Activated CD8-positive, alpha-beta memory T cell treated with anti-CD3 and anti-CD28 coated beads, Interleukin-2, amount 50 U/mL, for 48 hours (primary cell): ENCODE measurements around the gene PRDM16.
"Not testable (repeated sequence)": the region's sequence is repeated elsewhere in the genome, so short reads cannot be mapped to it uniquely, and the experiment has no call there.

ENCODE experiments used
- DNase-seq: peaks from one replicate; pipeline ENCODE4 v3.0.0-alpha.2; 2020

Gene PRDM16

DNA sequence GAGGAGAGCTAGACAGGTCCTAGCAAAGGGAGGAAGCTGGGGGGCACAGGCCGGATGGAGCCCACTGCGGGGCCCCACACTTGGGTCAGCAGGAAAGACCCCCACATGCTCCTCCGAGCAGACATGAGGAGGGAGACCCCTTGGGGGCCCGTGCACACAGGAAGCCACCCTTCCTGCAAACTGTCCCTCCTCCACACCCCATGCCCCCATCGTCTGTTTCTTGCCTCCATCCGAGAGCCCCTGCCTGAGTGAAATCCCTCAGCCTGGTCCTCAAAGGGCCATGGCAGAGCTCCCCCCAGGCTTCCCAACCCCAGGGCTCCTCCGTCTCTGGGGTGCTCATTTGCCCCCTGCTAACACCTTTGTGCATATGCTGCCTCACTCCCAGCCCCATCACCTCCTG, 168.0 kb downstream of the PRDM16 start:
- no peak for DNase-seq

DNA sequence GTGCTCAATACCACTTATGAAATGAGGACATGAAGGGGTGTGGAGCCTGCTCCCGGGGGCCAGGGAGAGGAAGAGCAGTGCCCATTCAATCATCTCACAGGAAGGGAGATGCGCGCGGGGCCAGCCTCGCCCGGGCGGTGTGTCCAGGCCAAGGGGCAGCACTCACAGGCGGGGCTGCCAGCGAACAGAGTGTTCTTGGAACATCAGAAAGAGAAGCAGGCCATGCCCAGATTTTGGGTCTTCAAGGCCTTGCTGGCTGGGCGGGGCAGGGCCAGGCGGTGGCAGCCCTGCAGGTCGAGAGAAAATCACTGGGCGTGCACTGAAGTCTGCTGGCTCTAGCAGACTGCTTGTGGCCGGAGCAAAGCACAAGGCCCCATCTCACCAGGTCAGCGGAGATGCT, 168.6 kb downstream of the PRDM16 start:
- DNase-seq = no peak

DNA sequence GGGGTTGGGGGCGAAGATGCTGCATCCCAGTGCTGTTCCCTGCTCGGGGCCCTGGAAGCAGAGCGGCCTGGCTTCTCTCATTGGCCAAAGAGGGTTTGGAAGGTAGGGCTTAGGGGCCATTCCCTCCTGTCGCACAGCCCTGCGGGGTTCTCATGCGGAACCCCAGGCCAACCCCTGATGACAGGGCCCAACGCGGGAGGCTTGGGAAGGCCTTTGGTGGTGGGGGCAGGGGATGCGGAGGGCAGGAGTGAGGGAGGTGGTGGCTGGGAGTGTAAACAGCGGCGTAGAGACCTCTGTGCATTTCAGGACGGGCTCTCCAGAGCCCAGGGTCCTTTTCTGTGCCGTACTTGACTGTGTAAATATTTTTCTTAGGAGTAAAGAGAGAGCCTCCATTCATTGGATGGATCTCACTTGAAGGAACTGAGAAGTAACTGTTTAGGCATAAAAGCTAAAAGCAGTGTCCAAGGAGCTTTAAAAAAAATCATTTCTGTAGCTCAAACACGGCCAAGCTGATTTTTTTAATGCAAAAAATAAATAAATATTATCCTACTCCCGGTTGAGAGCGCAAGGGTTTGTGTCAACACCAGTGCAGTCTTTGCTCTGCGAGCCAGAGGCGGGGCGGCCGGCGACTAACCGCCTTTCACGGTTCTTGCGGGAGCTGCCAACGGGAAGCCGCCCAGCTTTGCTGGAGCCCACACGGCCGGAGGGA, 169.1 kb downstream of the PRDM16 start:
- no peak for DNase-seq

DNA sequence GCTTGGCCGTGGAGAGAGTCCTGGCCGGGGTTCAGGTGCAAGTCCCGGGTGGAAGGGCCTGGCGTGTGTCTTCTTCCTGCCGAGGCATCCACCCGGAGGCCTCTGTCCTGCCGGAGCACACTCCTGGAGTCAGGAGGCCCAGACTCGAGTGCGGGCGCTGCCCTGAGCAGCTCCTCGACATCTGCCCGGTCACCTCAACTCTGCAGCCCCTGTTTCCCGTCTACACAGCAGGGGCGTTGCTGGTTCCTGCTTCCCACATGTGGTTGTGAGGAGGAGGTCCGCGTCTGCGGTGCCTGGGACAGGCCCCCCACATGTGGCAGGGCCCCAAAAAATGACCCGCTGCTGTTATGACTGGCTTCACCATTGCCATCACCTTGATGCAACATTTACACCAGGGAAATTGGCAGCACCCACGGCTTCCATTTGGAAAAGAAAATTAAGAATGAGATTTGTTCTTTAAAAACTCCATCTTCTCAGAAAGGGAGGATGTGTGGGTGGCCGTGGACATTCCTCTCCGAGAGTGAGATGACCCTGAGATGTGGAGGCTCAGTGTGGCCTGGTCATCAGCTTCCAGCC, 169.8 kb downstream of the PRDM16 start:
- no peak for DNase-seq

DNA sequence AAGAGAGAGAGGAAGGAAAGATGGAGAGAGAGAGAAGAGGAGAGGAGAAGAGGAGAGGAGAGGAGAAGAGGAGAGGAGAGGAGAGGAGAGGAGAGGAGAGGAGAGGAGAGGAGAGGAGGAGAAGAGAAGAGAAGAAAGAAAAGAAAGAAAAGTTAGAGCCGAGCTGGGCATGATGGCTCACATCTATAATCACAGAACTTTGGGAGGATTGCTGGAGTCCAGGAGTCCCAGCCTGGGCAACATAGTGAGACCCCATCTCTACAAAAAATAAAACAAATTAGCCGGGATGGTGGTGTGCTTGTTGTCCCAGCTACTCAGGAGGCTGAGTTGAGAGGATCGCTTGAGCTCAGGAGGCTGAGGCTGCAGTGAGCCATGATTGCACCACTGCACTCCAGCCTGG, 171.0 kb downstream of the PRDM16 start:
- not testable (repeated sequence) for DNase-seq

DNA sequence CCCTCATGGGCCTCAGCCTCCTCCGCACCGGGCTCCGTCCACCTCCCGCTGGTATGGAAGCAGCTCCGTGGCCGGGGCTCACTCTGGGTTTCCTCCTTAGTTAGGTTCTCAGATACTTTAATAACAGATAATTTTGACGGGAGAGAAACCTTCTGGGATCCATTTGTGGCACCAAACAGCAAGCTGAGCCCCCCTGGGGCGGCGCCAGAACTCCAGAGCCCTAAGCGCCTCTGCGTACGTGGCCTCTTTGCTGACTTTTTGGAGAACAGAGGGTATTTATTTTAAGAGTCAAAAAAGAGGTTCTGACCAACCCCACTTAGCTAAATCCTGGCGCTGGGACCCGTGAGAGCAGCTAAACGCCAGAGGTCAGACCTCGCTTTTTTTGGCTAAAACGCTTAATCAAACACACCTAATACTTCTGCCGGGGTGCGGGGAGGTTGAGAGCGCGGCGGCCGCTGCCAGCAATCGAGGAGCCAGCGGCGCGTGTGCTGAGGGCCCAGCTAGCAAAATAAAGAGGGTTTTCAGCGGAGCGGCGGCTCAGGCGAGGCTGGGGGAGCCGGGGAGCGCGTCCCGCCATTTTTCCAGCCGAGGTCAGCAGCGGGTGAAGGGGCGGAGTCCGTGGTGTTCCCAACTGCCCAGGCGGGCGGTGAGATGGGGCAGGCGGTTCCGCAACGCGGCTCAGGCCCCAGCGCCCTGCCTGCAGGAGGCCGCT, 171.7 kb downstream of the PRDM16 start:
- DNase-seq = no peak

DNA sequence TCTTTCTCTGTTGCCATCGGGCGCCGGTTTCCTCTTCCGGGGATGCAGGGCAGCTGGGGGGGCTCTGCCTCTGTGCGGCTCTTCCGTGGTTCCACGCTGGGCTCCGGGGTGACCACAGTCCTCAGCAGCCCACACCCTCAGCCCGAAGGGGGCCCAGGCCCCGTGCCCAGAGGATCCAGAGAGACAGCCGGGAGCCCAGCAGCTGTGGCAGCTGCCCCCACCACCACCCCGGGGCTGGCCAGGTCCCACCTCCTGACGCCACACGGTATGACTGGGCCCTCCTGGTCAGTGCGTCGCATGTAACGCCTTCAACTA, 172.2 kb downstream of the PRDM16 start:
- no peak for DNase-seq

DNA sequence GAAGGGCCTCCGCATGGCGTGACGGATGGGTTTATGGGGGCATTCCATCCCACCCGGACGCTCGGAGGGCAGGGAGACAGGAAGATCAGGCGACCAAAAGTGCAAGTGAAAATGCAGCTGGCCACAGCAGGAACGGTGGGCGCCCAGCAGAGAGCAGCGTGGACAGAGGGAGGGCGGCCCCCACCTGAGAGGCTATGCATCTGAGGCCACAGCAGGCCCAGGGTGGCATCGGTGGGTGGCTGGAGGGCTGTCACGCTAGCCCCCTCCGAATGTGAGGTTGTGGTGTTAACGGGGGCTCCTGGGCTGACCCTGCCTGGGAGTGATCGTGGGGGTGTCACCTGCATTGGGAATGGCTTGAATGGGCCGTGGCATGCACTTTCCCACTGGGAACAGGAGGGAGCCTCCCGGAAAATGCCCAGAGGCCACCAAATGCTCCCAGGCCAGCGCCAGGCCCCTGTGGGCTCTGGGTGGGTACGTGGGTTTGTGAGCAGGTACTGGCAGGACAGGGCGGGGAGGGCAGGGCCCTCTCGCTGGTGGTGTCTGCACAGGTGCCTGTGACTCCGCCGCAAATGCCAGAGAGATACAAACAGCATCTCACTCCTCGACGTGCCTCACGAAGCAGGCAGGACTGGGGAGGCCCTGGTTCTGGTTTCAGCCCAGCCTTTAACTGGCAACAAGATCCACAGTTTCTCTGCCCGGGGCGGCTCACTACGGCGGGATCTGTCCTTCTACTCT, 172.8 kb downstream of the PRDM16 start:
- no peak for DNase-seq

DNA sequence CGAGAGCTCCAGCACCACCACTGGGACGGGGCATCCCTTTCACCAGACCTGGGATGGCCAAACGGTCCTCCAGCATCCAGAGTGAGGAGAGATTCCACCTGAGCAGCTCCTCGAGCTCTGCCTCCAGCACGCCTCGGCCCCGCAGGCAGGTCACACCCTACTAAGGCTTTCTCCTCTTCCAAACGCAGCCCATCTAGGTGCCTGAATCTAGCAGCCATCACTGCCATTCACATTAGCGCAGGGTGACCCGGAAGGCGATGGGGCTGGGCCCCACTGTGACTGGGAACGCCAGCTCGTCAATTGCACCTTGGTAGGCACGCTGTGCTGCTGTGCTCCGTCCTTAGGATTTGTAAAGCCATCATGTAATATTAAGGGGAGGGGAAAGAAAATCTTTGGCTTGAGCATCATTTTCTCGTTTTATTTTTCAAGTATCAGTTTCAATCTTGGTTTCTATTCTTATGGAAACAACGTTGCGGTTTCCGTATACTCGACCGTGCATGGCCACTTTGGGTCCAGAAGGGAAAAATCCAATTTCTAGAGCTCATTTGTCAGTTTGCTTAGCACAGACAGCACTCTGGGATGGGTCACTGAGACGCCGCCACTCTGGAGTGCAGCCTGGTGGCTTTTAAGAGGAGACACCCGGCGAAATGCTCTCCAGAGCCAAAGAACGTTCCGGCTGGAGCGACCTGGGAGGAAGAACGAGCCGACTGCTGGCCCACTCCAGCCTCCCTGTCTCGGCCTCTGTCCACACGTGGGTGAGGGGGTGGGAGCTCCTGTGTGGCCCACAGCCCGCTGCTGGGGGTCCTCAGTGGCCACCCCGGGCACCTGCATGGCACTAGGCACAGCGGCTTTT, 173.6 kb downstream of the PRDM16 start:
- DNase-seq = no peak

DNA sequence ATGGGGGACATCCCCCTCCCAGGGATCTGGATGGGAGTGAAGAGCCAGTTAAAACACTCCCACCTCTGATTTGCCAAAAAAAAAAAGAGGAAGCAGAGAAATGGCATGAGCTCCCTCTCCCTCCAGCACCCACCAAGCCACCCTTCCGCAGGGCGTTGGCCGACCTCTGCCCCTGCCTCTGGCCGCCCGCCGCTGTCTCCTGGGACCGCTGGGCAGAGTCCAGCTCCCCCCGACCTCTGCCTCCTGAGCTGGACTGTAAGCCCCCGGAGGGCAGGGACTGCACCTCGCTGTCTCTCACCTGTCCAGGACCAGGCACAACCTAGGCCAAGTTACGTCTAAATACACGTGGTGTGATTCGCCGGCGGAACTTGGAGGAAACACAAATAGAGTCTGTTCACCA, 174.3 kb downstream of the PRDM16 start:
- DNase-seq = no peak

DNA sequence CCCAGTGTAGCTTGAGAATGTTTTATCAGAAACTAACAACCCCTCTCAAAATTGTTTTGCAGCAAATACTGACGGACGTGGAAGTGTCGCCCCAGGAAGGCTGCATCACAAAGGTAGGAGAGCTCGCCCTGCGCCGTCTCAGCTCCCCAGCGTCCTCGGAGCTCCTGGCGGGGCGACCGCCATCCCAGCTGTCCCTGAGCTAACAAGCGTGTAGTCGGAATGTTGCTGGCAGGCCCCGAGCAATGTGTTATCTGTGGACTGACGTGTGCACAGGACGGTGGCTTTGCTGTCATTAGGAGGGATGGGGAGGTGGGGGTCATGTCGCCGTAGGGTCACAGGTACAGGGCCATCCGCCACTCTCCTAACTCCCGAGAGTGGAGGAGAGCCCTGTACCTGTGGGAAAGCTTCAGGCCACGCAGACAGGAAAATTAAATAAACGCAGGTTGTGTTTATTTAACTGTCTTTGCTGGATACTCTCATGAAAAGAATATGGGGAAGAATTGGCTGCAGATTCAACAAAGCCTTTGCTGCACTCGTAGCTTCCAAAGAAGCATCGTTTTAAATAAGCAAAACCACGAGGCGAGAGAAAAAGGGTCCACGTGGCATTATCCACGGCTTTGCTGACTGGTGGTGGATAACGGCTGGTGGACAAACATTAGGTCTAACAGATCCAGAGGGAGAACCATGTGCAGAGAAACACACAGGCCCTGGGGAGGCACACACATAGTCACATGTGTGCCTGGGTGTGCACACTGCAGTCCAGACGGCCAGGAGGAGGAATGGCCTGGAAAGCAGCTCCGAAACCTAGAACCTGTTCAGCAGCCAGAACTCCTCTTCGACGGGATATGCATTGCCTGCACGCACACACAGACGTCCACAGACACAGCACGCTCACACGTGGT, 175.3 kb downstream of the PRDM16 start:
- DNase-seq = no peak

DNA sequence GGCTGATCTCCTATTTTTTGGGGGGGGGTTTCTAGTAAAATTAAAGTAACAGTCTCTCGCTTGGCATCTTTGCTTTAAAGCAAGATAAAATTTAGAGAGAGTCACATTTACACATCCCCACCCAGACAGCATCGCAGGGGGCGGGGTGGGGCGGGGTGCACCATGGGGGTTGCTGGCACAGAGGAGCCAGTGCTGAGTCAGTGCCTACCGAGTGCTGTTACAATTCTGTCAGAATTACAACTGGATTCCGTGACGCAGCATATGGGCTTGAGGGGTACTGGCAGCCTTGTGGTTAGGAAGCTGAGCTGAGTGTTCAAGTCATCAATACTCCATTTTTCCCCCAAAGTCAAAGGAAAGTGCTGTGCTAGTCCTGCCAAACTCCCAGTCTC, 175.9 kb downstream of the PRDM16 start:
- no peak for DNase-seq

DNA sequence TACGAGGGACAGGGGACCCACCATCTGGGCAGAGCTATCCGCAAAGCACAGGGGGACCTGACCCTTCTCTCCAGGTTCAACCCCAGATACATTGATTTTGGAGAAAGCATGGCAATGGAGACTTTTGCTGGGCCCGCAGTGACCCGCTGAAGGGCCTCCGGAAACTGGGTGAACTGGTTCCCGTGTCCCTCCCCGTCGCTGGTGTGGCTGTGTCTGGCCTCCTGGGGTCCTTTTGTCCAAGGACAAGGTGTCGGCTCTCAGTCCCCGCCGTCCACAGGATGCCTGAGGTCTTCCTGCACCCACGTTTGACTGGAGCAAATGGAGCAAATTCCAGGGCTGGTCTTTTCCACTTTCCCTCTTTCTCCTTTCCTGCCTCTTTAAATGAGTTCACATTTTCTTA, 176.3 kb downstream of the PRDM16 start:
- DNase-seq = no peak

DNA sequence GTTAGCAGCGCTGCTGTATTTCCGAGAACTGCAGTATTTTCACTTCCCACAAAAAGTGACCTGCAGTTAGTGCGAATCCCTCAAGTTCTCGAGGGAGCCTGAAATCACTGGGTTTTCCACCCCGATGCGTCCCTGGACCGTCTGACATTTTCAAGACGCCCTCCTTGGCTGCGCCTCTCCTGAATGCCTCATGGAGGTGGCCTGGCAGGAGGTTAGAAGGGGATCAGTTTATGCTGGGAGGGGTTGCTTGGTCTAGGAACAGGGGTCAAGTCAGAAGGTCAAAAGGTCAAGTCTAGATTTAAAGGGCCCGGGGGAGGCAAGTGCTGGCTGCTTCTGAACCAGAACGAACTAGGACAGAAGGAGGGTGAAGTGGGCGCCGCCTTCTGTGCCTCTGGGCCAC, 176.8 kb downstream of the PRDM16 start:
- no peak for DNase-seq

DNA sequence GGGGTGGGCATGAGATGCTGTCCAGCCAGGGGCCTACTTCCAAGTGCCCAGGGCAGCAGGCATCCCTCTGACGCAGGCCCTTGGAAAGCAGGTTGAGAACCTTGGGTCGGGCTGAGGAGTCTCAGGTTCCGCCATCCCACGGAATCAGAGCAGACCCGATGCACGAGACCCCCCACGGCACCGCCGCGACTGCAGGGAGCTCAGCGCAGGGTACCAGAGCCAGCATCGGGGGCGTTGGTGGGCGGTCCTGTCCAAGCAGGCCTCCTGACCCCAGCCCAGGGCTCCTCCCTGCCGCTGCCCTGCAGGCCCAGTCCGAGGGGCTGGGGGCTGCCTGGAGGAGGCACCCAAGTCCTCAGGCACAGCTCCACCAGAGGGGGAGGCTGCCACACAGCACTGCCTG, 177.2 kb downstream of the PRDM16 start:
- DNase-seq = no peak

DNA sequence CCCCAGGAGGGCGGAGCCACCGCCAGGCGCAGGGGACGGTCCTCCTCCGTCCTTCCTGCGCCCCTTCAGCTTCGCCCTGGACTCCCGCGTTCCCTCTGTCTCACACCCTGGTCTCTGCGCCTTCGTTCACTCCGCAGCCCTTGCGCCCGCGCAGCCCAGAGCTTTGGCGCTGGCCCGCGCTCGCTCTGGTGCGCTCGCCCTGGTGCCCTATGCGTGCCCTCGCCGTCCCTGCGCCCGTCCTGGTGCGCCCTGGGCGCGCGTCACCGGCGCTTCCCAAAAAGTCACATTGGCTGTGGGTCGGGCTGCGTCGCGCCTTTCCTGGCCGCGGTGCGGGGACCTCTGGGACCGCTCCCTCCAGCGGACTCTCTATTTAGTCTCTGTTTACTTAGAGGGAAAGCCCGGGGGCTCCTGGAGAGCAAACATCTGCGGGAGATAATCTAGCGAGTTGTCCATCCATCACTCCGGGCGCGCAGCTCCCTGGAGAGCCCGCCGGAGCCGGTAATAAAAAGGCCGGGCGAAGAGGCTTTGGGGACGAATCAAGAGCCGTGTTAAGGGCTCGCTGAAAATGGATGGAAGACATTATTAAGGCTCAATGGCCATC, 178.6 kb downstream of the PRDM16 start:
- no peak for DNase-seq

DNA sequence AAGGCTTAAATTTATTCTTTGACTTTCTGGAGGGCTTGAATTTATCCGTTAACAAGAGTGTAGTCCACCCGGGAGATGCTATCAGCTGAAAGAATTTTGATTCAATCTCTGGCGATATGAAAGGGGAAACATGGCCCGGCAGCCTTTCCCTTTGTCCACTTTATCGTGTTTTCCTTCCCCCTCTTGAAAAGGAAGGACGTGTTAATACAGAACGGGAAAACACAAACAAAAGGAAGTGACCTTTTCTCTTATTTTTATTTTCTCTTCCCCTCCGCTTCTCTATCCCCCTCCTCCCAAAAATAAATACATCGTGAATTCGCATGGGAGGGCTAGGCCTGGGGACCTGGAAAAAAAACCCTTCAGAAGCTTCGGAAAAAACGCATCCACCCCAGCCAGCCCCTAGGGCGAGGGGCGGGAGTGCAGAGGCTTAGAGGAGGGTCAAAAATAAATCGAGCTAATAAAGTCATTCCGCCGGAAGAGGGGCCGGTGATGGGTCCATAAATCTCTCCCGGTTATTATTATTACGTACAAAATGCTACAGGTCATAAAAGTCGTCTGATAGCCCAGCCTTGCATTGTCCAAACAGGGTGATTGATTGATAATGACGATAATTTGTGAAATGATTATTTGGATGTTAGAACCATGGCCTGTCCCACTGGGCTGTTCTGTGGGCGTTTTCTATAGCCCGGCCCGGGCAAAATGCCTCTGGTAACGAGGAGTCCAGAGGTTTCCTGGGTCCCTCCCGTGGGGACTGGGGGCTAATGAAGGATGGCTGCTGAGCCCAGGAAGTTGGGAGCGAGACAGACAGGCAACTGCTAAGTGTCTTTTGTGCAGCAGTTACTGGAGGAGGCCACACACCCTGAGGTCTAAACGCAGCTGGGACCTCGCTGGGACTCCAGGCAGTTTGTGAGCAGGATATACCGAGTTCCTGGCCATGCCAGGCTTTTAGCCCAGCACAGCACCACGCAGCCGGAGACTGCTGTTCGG, 179.4 kb downstream of the PRDM16 start:
- DNase-seq = no peak

DNA sequence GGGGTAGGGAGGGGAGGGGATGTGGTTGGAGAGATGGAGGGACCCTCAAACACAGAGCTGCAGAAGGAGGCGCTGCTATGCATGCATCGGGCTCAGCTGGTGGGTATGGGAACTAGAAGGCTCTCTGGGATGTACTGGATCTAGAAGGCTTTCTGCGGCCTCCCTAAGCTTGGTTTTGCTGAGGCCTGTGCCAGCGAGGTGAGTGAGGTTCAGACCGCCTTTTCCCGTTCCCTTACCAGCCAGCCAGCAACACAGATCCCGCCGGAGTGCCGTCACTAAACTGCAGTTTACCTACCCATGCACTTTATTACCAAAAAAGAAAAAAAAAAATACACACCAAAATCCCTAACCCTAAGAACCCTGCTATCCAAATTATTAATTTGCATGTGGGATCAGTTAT, 180.2 kb downstream of the PRDM16 start:
- DNase-seq = no peak

DNA sequence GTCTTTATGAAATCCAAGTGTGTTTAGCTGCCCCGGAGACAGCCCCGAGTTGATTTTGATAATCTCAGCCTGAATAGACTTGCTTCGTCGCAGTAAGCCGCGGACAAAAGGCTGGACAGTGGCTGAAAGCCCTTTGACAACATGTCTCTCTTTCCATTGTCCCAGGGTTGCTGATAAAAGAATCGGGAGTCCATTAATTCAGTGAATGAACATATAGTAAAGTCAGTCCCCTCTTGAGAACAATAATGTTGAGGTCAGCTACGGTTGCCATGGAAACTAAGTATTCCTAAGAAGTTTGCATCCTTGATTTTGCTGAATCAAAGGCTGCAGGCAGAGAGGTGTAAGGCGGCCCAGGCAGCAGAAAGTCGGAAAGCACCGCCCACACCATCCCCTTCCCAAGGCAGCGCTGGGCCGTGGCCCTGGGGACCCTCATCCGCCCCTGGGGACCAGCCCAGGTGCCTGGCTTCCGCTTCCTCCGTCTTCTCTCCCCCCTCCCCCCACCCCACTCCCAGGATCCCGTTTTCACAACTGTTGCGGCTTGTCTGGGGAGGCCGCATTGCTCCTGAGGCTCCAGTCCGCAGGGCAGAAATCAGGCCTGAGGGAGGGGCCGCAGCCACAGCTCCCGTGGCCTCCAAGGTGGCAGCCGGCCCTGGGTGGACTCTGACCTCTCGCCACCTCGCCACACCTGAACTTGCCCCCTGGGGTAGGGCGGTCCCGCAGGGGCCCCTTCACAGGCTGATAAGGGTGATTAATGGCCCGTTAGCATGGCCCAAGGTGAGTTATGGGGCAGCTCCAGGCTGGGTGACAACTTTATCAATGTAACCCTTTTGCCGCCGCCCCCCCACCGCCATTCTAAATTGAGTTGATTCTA, 180.9 kb downstream of the PRDM16 start:
- no peak for DNase-seq
